HG02610 (cell line): ENCODE data around the gene ATP8B2.
A peak's percentile ranks its signal among the peaks of the same experiment; 100 is the strongest.
"Not testable (repeated sequence)": the region's sequence is repeated elsewhere in the genome, so short reads cannot be mapped to it uniquely, and the experiment has no call there.

Experiments
- ATAC-seq: cut with Tn5 transposase; IDR thresholded peaks from one replicate; pipeline ENCODE4 v1.9.1; 2021; ENCODE audit warnings: mild to moderate bottlenecking, moderate library complexity; ENCODE audit not compliant: unreplicated experiment

ATP8B2 gene

GRCh38 chr1:154321609-154321934 is 3.8 kb upstream of the ATP8B2 start:
- not testable (repeated sequence) for ATAC-seq

DNA sequence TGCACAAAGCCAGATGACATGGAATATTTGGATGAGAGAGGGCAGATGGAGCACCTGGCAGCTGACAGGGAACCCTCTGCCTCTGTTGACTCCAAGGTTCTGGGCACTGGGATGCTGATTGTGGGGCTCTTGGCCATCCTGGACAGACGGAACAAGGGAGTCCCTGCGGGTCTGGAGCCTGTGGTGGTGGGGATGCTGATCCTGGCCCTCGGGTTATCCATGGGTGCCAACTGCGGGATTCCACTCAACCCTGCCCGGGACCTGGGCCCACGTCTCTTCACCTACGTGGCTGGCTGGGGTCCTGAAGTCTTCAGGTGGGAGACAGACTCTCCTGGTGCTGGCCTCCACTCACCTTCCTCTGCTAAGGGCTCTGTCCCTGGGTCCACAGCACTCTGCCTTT is 1.8 kb upstream of the ATP8B2 start:
- no peak for ATAC-seq

- no peak for ATAC-seq
These were observed 1.1 kb upstream of the ATP8B2 start for GRCh38 chr1:154324241-154324640.

GRCh38 chr1:154325583-154326545 is 539 bp downstream of the ATP8B2 start:
- no peak for ATAC-seq

DNA sequence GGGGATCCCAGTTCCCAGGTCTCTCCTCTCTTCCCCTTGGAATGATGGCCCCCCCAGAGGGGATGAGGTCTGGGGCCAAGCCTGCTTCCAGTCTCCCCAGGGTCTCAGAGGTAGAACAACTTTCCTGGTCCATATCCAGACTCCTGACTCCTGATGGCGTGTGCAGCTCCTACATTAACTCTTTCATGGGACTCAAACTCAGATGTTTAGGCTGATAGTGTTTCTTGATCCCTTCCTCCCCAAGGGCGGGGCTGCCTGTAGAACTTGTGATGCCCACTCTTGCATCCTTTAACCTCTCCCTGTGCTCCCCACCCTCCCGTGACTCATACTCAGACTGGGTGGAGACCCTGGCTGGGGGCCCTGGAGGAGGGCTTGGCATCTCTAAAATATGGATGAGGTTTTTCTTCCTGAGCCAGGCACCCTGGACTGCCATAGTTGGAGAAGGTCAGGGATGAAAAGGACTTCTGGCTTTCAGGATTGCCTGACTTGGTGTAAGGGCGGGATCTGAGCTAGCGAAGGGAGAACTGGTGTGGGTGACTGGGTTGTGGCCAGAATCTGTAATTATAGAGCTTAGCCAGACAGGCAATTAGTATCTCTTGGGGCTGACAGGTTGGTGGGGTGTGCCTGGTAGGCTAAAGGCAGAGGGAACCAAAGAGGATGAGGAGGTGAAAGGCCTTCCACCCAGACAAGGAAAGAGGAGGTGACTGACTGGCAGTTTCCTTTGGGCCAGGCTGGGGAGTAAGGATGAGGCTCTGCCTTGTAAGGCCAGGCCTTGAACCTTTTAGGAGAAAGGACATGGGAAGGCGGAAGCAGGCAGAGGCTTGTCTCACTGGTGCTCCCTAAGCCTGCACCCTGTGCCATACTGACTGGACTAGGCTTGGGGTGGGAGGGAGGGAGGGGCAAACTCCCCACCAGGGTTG is 1.5 kb downstream of the ATP8B2 start:
- ATAC-seq = no peak

DNA sequence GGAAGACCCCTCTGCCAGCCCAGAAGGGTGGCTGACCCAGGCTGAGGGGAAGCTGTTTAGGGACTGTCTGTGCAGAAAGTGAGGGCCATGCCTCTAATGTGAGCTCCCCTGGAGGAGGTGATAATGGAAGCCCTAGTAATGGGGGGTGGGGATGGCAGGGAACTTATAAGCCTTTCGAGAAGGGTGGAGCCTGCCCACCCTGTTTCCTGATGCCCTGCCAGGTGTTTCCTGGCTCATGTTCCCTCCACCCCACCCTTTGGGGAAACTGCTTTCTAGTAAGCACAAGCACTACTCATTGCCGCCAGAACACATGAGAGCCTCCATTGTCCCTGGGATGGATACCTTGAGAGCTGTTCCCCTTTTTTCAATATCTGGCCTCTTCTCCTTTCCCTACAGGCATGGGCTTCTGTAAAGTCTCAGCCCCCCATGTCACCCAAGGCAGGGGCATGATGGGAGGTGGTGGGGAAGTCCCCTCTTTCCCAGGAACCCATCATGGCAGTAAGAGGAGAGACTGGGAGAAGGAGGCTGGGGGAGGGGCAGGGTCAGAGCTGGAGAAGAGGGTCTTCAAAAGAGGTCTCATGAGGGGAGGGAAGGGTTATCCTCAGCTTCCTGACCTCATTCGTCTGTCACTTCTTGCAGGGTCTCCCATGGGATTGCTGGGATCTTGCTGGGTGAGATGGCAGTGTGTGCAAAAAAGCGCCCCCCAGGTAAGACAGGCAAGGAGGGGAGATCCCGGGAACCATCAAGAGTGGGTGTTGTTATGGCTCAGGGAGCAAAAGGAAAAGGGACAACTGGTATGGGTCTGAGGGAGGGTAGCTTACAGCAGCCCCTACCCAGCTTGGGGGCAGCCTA is 2.4 kb downstream of the ATP8B2 start:
- ATAC-seq = no peak

DNA sequence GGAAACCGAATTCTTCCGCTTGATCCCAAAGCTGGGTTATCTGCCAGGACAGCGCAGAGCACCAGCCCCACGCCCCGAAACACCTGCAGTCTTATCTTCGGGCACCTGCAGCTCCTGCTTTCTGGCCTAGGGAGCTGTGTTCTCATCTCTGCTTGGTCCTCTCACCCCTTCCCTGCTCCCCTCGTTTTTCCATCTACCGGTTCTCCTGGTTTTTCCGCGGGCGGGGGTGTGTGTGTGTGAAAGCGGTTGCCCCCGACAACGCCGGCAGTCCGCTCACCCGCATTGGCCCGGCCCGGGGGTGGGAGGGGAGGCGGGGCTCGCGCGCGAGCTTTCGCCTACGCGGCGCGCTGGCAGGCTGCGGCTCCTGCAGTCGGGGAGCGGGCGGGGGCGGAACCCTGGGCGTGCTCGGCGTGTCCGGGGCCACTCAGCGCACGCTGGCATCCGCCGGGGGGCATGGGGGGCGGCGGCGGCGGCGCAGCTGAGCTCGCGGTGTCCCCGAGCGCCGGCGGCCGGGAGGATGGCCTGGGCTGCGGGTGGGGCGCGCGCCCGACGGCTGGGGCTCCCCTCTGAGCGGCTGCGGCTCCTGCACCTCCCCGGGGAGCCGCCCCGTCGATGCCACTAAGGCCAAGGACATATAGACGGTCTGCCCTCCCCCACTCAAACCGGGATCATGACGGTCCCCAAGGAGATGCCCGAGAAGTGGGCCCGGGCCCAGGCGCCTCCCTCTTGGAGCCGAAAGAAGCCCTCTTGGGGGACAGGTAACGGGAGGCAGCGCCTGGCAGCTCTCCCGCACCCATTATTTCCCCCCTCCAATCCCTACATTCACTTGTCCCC is 3.2 kb downstream of the ATP8B2 start:
- peak; percentile 38 for ATAC-seq

GRCh38 chr1:154329152-154329521 is 3.8 kb downstream of the ATP8B2 start:
- ATAC-seq = no peak

DNA sequence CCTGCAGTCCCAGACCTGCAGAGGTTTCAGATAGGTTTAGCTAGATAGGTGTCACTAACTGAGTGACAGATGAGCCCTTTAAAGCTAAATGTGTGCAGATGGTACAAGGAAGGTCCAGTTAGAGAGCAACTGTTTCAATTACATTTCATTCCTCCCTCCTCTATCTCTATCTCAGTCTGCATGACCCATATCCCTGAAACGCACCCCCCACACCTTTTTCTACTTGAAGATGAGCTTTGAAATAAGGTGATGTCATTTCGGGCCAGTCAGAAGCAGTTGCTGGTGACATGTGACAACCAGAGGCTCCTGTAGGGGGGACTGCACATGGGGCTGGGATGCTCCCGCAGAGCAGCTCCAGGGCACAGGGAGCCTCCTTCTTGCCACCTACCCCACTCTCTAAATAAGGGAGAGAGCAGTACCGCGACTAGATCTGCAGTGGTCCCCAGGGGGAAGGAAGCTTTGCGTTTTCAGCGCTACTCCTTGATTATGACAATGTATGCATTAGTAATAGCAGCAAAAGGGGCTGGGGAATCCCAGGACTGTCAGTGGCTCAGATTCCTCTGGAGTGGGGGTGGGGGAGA is 4.3 kb downstream of the ATP8B2 start:
- no peak for ATAC-seq

DNA sequence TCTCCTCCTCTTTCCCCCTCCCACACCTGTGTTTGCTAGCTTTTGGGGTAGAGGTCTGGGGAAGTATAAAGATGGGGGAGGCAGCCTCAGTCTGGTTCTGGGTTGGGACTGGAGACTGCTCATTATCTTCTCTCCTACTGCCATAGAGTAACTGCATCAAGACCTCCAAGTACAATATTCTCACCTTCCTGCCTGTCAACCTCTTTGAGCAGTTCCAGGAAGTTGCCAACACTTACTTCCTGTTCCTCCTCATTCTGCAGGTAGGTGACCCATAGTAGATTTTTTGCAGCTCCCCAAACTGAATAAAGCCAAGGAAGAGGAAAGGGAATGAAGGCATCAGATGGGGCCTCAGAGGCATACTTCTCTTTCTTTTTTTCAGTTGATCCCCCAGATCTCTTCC is 5.3 kb downstream of the ATP8B2 start:
- ATAC-seq = no peak

DNA sequence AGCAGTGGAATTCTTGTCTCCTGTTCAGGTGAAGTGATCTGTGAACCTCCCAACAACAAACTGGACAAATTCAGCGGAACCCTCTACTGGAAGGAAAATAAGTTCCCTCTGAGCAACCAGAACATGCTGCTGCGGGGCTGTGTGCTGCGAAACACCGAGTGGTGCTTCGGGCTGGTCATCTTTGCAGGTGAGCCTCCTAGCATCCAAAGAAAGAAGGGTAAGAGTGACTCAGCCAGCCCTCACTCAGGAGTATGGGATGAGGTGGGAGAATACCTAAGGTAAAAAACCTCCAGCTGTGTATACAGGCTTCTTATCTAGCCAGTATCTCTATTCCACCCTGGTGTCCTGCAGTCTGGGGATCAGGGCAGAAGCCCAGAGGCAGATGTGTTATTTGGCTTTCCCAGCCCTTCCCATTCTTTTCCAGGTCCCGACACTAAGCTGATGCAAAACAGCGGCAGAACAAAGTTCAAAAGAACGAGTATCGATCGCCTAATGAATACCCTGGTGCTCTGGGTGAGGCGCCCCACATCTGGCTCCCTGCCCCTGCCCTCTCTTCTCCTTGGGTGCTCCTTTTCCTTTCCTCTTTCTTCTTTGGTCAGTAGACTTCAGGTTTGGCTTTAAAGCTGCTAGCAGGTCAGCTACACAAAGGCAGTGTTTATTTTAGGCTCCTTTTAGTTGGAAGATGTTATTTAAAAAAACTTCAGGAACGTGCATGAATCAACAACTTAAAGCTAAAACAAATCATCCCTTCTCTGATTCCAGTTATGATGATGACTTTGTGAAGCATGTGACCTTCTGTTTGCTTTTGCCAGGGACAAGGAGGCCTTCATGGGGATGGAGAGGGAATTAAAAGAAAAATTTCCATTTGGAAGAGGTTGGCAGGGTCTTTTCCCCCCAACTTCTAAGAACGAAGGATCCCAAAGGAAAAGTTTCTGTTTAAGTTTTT is 9.0 kb downstream of the ATP8B2 start:
- ATAC-seq = no peak

DNA sequence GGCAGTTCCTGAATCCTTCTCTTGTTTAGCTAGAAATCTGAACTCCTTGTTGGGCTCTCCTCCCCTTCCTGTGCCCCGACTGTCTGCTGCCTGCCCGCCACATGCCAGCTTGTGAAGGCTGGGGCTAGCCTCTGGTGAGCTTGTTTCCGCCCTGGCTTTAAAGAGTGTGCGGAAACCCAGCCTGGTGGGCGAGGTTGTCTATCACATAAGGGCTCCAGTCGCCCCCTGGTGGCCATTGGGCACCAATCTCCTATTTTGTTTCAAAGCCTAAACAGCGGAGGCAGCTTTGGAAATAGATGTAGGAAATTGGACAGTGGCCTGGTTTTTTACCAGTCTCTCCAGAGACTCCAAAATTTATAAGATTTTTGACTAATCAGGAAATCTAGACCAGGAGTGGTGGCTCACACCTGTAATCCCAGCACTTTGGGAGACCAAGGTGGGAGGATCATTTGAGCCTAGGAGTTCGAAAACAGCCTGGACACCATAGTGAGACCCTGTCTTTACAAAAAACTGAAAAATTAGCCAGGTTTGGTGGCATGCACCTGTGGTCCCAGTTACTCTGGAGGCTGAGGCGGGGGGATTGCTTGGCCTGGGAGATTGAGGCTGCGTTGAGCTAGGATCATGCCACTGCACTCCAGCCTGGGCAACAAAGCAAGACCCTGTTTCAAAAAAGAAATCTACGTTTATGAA is 9.8 kb downstream of the ATP8B2 start:
- ATAC-seq = no peak

DNA sequence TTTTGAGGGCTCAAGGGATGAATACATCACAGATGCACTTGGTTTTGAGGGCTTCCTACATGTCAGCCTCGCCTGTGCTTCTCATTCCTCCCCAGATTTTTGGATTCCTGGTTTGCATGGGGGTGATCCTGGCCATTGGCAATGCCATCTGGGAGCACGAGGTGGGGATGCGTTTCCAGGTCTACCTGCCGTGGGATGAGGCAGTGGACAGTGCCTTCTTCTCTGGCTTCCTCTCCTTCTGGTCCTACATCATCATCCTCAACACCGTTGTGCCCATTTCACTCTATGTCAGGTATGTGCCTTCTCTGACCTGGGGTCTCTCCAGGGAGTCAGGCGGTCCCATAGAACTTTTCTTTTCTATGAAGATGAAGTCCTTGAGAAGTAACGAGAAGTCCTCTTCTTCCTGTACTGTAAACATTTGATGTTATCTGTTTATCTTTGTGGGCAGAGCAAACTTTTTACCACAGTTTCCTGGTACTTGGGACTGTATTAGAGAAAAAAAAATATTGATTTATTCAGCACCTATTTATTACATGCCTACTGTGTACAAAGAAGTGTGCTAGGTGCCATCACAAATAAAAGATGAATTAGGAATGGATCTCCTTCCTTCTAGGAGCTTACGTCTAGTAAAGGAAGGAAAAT is 12.0 kb downstream of the ATP8B2 start:
- ATAC-seq = no peak

DNA sequence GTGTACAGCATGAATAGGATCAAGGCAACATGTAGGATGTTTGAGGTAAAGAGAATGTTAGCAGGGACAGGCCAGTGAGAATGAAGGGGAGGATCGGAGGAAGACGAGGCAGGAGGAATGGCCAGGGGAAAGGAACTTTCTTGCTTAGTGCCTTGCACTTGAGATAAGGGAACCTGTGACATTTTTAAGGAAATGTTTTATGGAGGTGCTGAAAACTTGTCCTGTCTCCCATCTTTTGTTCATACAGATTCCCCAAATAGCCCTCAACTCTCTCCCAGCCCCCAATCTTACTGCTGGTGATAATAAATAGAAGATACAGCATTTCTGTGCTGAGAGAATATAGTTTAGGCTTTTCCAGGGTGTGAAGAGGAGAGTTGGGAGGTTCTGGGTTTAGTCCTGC is 13.6 kb downstream of the ATP8B2 start:
- ATAC-seq = no peak

DNA sequence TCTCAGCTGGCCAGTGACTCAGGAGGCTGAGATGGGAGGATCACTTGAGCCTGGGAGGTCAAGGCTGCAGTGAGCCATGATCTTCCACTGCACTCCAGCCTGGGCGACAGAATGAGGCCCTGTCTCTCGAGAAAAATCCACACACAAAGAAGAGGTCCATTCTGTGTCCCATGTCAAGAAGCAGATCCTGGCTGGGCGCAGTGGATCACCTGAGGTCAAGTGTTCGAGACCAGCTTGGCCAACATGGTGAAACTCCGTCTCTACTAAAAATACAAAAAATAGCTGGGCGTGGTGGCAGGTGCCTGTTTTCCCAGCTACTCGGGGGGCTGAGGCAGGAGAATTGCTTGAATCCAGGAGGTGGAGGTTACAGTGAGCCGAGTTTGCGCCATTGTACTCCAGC is 16.0 kb downstream of the ATP8B2 start:
- not testable (repeated sequence) for ATAC-seq

DNA sequence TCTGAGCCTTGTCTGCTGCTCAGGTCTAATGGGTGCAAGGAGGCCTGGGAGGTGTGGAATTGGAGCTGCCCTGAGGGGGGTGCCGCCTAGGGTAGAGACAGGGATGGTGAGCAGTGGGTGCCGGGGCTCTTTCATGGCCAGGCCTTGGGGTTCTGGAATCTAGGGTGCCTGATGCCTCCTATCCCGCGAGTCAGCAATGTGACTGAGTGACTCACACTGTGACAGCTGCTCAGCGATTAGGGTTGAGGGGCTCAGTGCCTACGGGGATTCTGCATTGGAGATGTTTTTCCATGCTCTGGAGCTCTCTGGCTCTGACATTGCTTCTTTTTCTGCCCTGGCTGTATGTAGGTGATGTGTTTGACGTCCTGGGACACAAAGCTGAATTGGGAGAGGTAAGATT is 16.8 kb downstream of the ATP8B2 start:
- ATAC-seq = no peak

DNA sequence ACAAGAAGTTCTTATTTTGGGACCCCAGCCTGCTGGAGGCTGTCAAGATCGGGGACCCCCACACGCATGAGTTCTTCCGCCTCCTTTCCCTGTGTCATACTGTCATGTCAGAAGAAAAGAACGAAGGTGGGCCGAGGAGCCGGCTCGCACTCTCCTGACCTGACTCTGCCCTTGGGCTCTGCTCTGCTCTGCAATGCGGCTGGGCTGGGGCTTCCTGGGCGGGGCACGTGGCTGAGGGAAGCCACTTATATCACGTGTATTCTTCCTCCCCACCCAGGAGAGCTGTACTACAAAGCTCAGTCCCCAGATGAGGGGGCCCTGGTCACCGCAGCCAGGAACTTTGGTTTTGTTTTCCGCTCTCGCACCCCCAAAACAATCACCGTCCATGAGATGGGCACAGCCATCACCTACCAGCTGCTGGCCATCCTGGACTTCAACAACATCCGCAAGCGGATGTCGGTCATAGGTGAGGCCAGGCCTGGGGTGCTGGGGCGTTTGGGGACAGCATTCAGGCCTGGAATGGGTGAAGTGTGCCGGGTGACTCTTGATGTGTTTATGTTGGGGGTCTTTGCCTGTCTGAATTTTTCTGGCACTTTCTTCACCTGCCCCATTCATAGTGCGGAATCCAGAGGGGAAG is 17.6 kb downstream of the ATP8B2 start:
- ATAC-seq = no peak
